ENCODE results near the gene UBTD1. TPM values are rescaled to one million over a fixed set of nuclear protein-coding genes. Genes with fewer than 3 reads are reported as not detected.
"Not testable (repeated sequence)": the region's sequence is repeated elsewhere in the genome, so short reads cannot be mapped to it uniquely, and the experiment has no call there.

UBTD1 gene
- total RNA-seq, 2 experiments from 2014 or later: 1.6 to 2.1 TPM

- Mint-ChIP-seq H3K4me3 (no peak overlapping the region), H3K27me3 (no peaks in the 10 kb centered on the region), H3K9me3 (no peaks in the 10 kb centered on the region), H3K36me3 (ENCODE audit: low read depth) (no peaks in the 10 kb centered on the region), H3K27ac (no peak overlapping the region), H3K4me1 (ENCODE audit: low read depth) (no peaks in the 10 kb centered on the region)
- intact Hi-C loops (cut with micrococcal nuclease): loop anchor here (2.0 kb wide), 1 partner anchor 86 kb away; no protein-coding TSS in a partner anchor
- ChIA-PET POLR2A (interaction anchor here (0.7 kb wide), 1 partner anchor 60 kb away, joined by 3 read pairs; no protein-coding TSS in a partner anchor), CTCF (interaction anchor here (0.8 to 1.9 kb wide), 2 partner anchors 15 to 22 kb away, joined by 3 to 6 read pairs; partner anchors contain the start of gene ANKRD2)
- DNase-seq: no peak
- ATAC-seq: no peak
- TF ChIP-seq CTCF (IDR thresholded peaks at IDR 0.05): no peak
Observed at GRCh38 chr10:97550336-97551149, 51.8 kb downstream of the UBTD1 start.

- intact Hi-C loops (cut with micrococcal nuclease): loop anchor here (2.0 kb wide), 1 partner anchor 86 kb away; no protein-coding TSS in a partner anchor
- no peak overlapping the region for H3K27ac Mint-ChIP-seq
- H3K27me3 Mint-ChIP-seq: no peaks in the 10 kb centered on the region
- ATAC-seq (no peak), DNase-seq (no peak)
- no peaks in the 10 kb centered on the region for H3K9me3 Mint-ChIP-seq
- H3K4me1 Mint-ChIP-seq (ENCODE audit: low read depth): no peaks in the 10 kb centered on the region
- ChIA-PET POLR2A (no interaction called here), CTCF (interaction anchor here (1.9 to 3.9 kb wide), 4 partner anchors 12 to 90 kb away, joined by 6 to 21 read pairs (median 13); partner anchors contain the start of gene ANKRD2)
- no peak overlapping the region for H3K4me3 Mint-ChIP-seq
- H3K36me3 Mint-ChIP-seq (ENCODE audit: low read depth): no peaks in the 10 kb centered on the region
- TF ChIP-seq CTCF (IDR thresholded peaks at IDR 0.05): no peak
Observed at GRCh38 chr10:97551271-97551670, 52.5 kb downstream of the UBTD1 start.

GRCh38 chr10:97553575-97554031, 54.9 kb downstream of the UBTD1 start:
- peak; percentile 99 for ATAC-seq
- H3K4me1 Mint-ChIP-seq (ENCODE audit: low read depth): no peaks in the 10 kb centered on the region
- DNase-seq: peak; percentile 76
- no peak overlapping the region for H3K4me3 Mint-ChIP-seq
- H3K9me3 Mint-ChIP-seq: no peaks in the 10 kb centered on the region
- H3K27ac Mint-ChIP-seq: no peak overlapping the region
- H3K27me3 Mint-ChIP-seq: no peaks in the 10 kb centered on the region
- peak; percentile 74 for TF ChIP-seq CTCF (IDR thresholded peaks at IDR 0.05)
- H3K36me3 Mint-ChIP-seq (ENCODE audit: low read depth): no peaks in the 10 kb centered on the region
- ChIA-PET CTCF (interaction anchor here (0.7 to 3.9 kb wide), 26 partner anchors 8 to 153 kb away, joined by 3 to 54 read pairs (median 5); partner anchors contain the start of genes ANKRD2 and RRP12), POLR2A (no interaction called here)
- intact Hi-C loops (cut with micrococcal nuclease): no loop called here

- H3K36me3 Mint-ChIP-seq (ENCODE audit: low read depth); DNase-seq; H3K9me3 Mint-ChIP-seq; intact Hi-C loops (cut with micrococcal nuclease); H3K27me3 Mint-ChIP-seq; ATAC-seq; H3K4me1 Mint-ChIP-seq (ENCODE audit: low read depth); H3K4me3 Mint-ChIP-seq; H3K27ac Mint-ChIP-seq; POLR2A ChIA-PET: not testable (repeated sequence)
- CTCF ChIA-PET: interaction anchor here (0.8 to 3.9 kb wide), 23 partner anchors 8 to 153 kb away, joined by 3 to 54 read pairs (median 6); partner anchors contain the start of genes ANKRD2 and RRP12
Observed at GRCh38 chr10:97554336-97554735, 55.6 kb downstream of the UBTD1 start.

- H3K27ac Mint-ChIP-seq; ATAC-seq; H3K36me3 Mint-ChIP-seq (ENCODE audit: low read depth); H3K27me3 Mint-ChIP-seq; intact Hi-C loops (cut with micrococcal nuclease); H3K4me3 Mint-ChIP-seq; DNase-seq; H3K4me1 Mint-ChIP-seq (ENCODE audit: low read depth); H3K9me3 Mint-ChIP-seq; POLR2A ChIA-PET: not testable (repeated sequence)
- CTCF ChIA-PET: interaction anchor here (1.3 to 3.8 kb wide), 6 partner anchors 10 to 155 kb away, joined by 3 to 54 read pairs (median 10); partner anchors contain the start of genes ANKRD2 and RRP12
Observed at GRCh38 chr10:97555541-97555940, 56.8 kb downstream of the UBTD1 start.

- H3K4me3 Mint-ChIP-seq; H3K36me3 Mint-ChIP-seq (ENCODE audit: low read depth); CTCF ChIA-PET; H3K27me3 Mint-ChIP-seq; intact Hi-C loops (cut with micrococcal nuclease); H3K27ac Mint-ChIP-seq; DNase-seq; ATAC-seq; POLR2A ChIA-PET; H3K4me1 Mint-ChIP-seq (ENCODE audit: low read depth); H3K9me3 Mint-ChIP-seq: not testable (repeated sequence)
Observed at GRCh38 chr10:97560731-97561381, 62.1 kb downstream of the UBTD1 start.

GRCh38 chr10:97561386-97562077, 62.8 kb downstream of the UBTD1 start:
- DNase-seq, CTCF ChIA-PET, POLR2A ChIA-PET: not testable (repeated sequence)

GRCh38 chr10:97562329-97562728, 63.6 kb downstream of the UBTD1 start:
- H3K36me3 Mint-ChIP-seq (ENCODE audit: low read depth); H3K4me3 Mint-ChIP-seq; DNase-seq; POLR2A ChIA-PET; H3K4me1 Mint-ChIP-seq (ENCODE audit: low read depth); H3K9me3 Mint-ChIP-seq; ATAC-seq; H3K27me3 Mint-ChIP-seq; CTCF ChIA-PET; H3K27ac Mint-ChIP-seq; intact Hi-C loops (cut with micrococcal nuclease): not testable (repeated sequence)

More at GRCh38 chr10:97561386-97562077, 62.8 kb downstream of the UBTD1 start:
- H3K27me3 Mint-ChIP-seq; H3K36me3 Mint-ChIP-seq (ENCODE audit: low read depth); H3K9me3 Mint-ChIP-seq; H3K4me3 Mint-ChIP-seq; ATAC-seq; intact Hi-C loops (cut with micrococcal nuclease); H3K27ac Mint-ChIP-seq; H3K4me1 Mint-ChIP-seq (ENCODE audit: low read depth): not testable (repeated sequence)
